ENCODE measurements around the gene SSTR5. TPM values are rescaled to one million over a fixed set of nuclear protein-coding genes. Genes with fewer than 3 reads are reported as not detected.

The SSTR5 gene
- total RNA-seq, 1 donor from 2014 or later: not detected

DNA sequence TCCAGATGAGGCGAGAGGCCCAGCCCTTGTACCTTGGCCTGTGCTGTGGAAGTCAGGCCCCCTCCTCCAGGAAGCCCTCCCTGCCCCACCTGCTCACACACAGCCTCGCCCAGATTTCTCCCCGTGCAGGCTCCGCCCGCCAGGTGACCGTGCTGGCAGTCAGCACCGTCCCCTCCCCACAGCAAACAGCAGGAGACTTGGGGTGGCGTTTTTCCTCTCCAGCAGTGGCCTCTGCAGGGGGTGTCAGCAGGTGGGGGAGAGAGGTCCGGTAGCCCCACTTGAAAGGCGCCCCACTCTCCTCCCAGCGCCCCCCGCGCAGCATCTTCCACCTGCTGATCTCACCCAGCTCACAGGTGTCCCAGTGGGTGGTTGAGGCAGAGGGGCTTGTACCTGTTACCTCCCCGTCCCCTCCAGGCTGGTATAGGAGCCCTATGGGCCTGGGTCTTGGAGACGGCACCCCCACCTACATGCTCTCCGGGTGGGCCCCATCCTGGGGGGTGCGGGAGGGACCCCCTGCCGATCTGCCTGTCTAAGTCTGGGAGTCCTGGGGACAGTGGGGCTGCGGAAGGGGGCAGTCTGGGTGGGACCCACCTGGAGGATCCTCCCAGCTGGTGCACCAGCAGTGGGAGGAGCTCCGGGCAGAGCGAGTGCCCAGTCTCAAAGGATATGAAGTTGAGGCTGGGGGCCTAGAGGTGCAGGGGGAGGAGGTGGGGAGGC, 27.7 kb downstream of the SSTR5 start:
- no peak for TF ChIP-seq CTCF (conservative IDR thresholded peaks at IDR 0.05; ENCODE audit: low read depth, low read length)
- no peak for DNase-seq (ENCODE audit: low read depth)
- H3K4me3 ChIP-seq (ENCODE audit: low read depth, low read length): no peak overlapping the region

GRCh38 chr16:1101133-1101532, 28.6 kb downstream of the SSTR5 start:
- no peak overlapping the region for H3K4me3 ChIP-seq (ENCODE audit: low read depth, low read length)
- no peak for TF ChIP-seq CTCF (conservative IDR thresholded peaks at IDR 0.05; ENCODE audit: low read depth, low read length)
- DNase-seq (ENCODE audit: low read depth): no peak

DNA sequence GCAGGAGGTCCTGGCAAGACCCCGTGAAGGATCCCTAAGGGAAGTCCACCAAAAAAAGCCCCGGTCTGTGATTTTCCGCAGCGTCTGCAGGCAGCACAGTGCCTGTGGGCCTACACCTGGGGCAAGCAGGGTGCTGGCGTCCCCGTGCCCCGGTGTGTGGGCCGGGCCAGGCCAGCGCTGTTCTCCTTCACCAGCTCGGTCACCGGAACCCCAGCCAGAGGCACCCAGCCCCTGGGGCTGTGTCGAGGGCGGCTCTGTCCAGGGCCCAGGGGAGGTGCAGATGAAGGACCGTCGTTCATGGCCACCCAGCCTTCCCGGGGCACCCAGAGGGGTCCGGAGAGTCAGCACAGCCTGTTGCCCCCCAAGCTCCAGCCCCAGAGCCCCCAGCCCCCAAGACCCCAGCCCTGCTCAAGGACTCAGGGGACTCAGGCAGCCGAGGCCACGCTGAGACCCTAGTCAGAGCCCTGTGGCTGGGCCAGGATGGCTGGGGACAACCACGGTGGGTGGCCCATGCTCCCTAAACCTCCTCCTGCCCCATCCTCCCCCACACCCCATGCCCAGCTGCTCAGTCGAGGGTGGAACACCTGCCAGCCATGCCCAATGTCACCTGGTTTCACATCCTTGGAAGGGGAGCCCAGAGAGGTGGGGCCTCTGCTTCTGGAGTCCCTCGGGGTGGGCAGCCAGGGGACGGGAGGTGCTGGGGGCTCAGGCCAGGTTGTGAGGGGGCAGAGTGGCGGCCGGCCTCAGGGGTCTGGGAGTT, 29.2 kb downstream of the SSTR5 start:
- DNase-seq (ENCODE audit: low read depth): no peak
- no peak for TF ChIP-seq CTCF (conservative IDR thresholded peaks at IDR 0.05; ENCODE audit: low read depth, low read length)
- no peak overlapping the region for H3K4me3 ChIP-seq (ENCODE audit: low read depth, low read length)

- H3K4me3 ChIP-seq (ENCODE audit: low read depth, low read length): no peak overlapping the region
- no peak for TF ChIP-seq CTCF (conservative IDR thresholded peaks at IDR 0.05; ENCODE audit: low read depth, low read length)
- no peak for DNase-seq (ENCODE audit: low read depth)
Measured at GRCh38 chr16:1102333-1102700, 29.8 kb downstream of the SSTR5 start.

GRCh38 chr16:1102921-1103635, 30.5 kb downstream of the SSTR5 start:
- DNase-seq (ENCODE audit: low read depth): no peak
- peak; percentile 55 for TF ChIP-seq CTCF (conservative IDR thresholded peaks at IDR 0.05; ENCODE audit: low read depth, low read length)
- H3K4me3 ChIP-seq (ENCODE audit: low read depth, low read length): no peak overlapping the region

DNA sequence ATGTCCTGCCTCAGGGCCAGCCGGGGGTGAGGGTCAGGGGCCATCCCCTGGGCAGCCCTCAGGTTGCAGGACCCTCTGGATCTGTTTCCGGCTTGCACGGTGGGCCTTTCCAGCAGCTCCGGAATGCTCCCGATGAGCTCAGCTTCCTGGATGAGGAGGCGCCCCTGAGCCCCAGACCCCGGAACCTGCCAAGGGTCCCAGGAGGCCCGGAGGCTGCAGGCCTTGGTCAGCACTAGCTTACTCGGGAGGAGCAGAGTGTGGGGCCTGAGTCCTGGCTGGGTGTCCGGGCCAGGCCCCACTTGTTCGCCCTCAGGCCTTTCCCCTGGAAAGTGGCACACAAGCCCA, 31.1 kb downstream of the SSTR5 start:
- H3K4me3 ChIP-seq (ENCODE audit: low read depth, low read length): no peak overlapping the region
- no peak for DNase-seq (ENCODE audit: low read depth)
- no peak for TF ChIP-seq CTCF (conservative IDR thresholded peaks at IDR 0.05; ENCODE audit: low read depth, low read length)

Measured in epithelial cell of proximal tubule (primary cell).